Coronary artery (tissue), 2 donors: Measurements from ENCODE around the gene CT45A8.
"Not testable (repeated sequence)": the region's sequence is repeated elsewhere in the genome, so short reads cannot be mapped to it uniquely, and the experiment has no call there.

Experiments used
- DNase-seq: peaks from one replicate; pipeline ENCODE4 v3.0.0-alpha.2; 2017; ENCODE audit warnings: low spot score
- H3K27ac ChIP-seq, 2 donors: fragments of 200-600 bp; sonication (generic); one replicate each; pipeline ENCODE4 v1.5.1; 2016 to 2019
- H3K4me3 ChIP-seq: fragments of 200-600 bp; sonication (generic); 2 replicates; pipeline ENCODE4 v1.5.1; 2016; ENCODE audit warnings: mild to moderate bottlenecking, moderate library complexity
- CTCF ChIP-seq: fragments of 200-600 bp; sonication (generic); IDR thresholded peaks from one replicate; pipeline ENCODE4 v1.5.1; 2019; ENCODE audit warnings: antibody characterized with exemption

Gene CT45A8

GRCh38 chrX:135854438-135854837, at the start of gene CT45A8:
Gene CT45A8, minus strand, starts transcription at chrX:135854538. Its CDS starts 3,755 bp downstream, at chrX:135850783.
- not testable (repeated sequence) for H3K27ac ChIP-seq, DNase-seq, H3K4me3 ChIP-seq

- no peak within 1 kb of the TSS for H3K4me3 ChIP-seq
- H3K27ac ChIP-seq = no peak within 1 kb of the TSS
- DNase-seq = no peak
- no peak for TF ChIP-seq CTCF
Observed at GRCh38 chrX:135893294-135893817, 39.0 kb upstream of the CT45A8 start, which contains the start of the genes CT45A10 and SAGE1. Gene CT45A10, minus strand, starts transcription at chrX:135893444. Its CDS starts 8,100 bp downstream, at chrX:135885344. Gene SAGE1, plus strand, starts transcription at chrX:135893716. Its CDS starts 2,527 bp downstream, at chrX:135896243.

- no peak for DNase-seq
- no peak overlapping the region for H3K4me3 ChIP-seq
- H3K27ac ChIP-seq = no peak overlapping the region
- TF ChIP-seq CTCF = no peak
Observed at GRCh38 chrX:135892781-135893180, 38.4 kb upstream of the CT45A8 start.

- Histone ChIP-seq H3K4me3 (no peak overlapping the region), H3K27ac (no peak overlapping the region)
- no peak for TF ChIP-seq CTCF
- no peak for DNase-seq
Observed at GRCh38 chrX:135890087-135890585, 35.8 kb upstream of the CT45A8 start.

- H3K27ac ChIP-seq, H3K4me3 ChIP-seq, DNase-seq: not testable (repeated sequence)
Observed at GRCh38 chrX:135888976-135889375, 34.6 kb upstream of the CT45A8 start.

- H3K4me3 ChIP-seq, DNase-seq, H3K27ac ChIP-seq: not testable (repeated sequence)
Observed at GRCh38 chrX:135888230-135888629, 33.9 kb upstream of the CT45A8 start.

GRCh38 chrX:135882741-135883140, 28.4 kb upstream of the CT45A8 start:
- not testable (repeated sequence) for DNase-seq, H3K4me3 ChIP-seq

GRCh38 chrX:135871712-135872111, 17.4 kb upstream of the CT45A8 start, which contains the start of gene CT45A9:
Gene CT45A9, minus strand, starts transcription at chrX:135871812. Its CDS starts 3,751 bp downstream, at chrX:135868061.
- H3K4me3 ChIP-seq, H3K27ac ChIP-seq, DNase-seq: not testable (repeated sequence)

More at GRCh38 chrX:135882741-135883140, 28.4 kb upstream of the CT45A8 start:
- H3K27ac ChIP-seq = not testable (repeated sequence)

GRCh38 chrX:135837180-135837579, 17.2 kb downstream of the CT45A8 start, which contains the start of gene CT45A7:
Gene CT45A7, minus strand, starts transcription at chrX:135837280. Its CDS starts 3,747 bp downstream, at chrX:135833533.
- H3K27ac ChIP-seq, H3K4me3 ChIP-seq, DNase-seq: not testable (repeated sequence)

GRCh38 chrX:135819912-135820311, 34.4 kb downstream of the CT45A8 start, which contains the start of gene CT45A2:
Gene CT45A2, minus strand, starts transcription at chrX:135820012. Its CDS starts 3,747 bp downstream, at chrX:135816265.
- not testable (repeated sequence) for DNase-seq, H3K27ac ChIP-seq, H3K4me3 ChIP-seq

GRCh38 chrX:135802687-135803086, 51.7 kb downstream of the CT45A8 start, which contains the start of gene CT45A6:
Gene CT45A6, minus strand, starts transcription at chrX:135802787. Its CDS starts 3,794 bp downstream, at chrX:135798993.
- not testable (repeated sequence) for DNase-seq, H3K4me3 ChIP-seq, H3K27ac ChIP-seq
